ENCODE results near the gene DHPS. TPM values are rescaled to one million over a fixed set of nuclear protein-coding genes. Genes with fewer than 3 reads are reported as not detected.
"Not testable (repeated sequence)": the region's sequence is repeated elsewhere in the genome, so short reads cannot be mapped to it uniquely, and the experiment has no call there.

The DHPS gene
- 10 to 100 TPM; 52.4 to 97.1 (median 72.6) TPM for polyA plus RNA-seq (ENCODE audit: insufficient read length in 4 of 4)

DNA sequence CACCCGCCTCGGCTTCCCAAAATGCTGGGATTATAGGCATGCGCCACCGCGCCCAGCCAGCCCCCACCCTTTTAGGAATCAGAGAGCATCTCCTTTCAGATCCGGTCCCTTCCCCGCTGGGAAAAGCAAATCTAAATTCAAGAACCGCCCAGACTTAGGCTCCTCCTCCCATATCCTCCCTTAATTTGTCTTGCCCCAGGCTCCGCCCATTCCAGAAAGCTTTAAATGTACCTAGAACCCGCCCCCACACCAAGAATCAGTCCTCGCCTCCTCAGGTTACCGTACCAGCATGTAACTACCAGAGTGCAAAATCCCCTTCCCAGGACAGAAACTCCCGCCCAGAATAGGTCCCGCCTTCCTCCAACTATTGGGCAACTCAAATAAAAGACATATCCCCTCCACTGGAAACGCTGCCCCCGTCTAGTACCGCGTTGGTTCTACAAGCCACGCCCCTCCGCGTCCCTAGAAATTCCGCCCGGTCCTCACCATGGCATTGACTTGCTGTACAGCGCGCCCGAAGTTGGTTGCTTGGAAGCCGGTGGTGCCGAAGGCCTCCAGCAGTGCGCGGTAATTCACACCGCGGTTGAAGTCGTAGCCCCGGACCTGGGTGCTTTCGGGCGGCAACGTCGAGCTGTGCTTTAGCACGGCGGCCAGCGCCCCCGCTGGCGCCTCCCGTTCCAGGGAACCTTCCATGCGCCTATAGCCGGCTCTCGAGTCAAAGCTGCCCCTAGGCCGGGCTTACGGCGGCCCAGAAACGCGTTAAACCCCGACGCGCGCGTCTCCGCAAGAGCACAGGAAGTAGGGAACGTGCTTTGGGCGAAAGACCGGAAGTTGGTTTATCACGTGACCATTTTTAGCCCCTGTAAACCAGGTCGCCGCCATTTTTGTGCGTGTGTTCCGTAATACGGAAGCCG, at the start of gene DHPS:
Gene DHPS (minus strand): TSS at position 807 of the 914 bp plus-strand sequence. CDS start 114 bp downstream, at position 693.
- DNase-seq (ENCODE audit: low read depth in 4 of 4, low spot score in 3 of 4), result peak; percentile 91 to 96 (median 94)

DNA sequence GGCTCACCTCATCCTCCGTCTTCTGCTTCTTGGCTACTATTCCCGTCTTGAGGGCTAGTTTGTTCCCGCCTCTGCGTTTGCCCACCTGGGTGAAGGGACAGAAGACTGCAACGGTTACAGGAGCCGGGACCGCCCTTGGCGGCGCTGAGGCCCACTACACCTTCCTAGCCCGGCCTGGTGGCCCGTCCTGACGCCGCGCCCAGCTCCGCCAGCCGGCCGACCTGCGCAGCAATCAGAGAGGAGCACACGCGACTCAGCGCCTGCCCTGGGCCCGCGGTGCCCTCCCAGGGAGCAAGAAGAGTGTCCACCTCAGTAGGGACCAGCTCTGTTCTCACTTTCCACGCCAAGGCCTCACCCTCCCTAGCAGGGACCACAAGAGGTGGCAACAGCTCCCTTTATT, 49.7 kb upstream of the DHPS start:
- DNase-seq (ENCODE audit: low read depth in 4 of 4, low spot score in 3 of 4), result no peak

DNA sequence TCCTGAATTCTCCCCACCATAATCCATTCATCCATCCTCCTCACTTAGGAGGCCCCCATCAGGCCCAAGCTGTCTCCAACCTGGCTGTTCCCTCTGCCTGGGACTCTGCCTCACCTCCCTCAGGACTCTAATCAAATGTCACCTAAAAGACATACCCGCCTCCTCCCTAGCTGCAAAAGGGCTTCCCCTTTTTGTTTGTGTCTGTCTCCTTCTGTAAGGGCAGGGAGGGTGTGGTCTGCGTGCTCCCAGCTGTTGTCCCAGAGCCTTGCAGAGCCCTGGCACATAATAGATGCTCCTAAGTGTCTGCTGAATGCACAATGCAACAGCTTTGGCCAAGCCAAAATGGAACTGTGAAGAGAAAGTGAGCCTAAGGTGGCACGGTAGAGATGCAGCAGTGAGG, 48.4 kb upstream of the DHPS start:
- no peak for DNase-seq (ENCODE audit: low read depth in 4 of 4, low spot score in 3 of 4)

DNA sequence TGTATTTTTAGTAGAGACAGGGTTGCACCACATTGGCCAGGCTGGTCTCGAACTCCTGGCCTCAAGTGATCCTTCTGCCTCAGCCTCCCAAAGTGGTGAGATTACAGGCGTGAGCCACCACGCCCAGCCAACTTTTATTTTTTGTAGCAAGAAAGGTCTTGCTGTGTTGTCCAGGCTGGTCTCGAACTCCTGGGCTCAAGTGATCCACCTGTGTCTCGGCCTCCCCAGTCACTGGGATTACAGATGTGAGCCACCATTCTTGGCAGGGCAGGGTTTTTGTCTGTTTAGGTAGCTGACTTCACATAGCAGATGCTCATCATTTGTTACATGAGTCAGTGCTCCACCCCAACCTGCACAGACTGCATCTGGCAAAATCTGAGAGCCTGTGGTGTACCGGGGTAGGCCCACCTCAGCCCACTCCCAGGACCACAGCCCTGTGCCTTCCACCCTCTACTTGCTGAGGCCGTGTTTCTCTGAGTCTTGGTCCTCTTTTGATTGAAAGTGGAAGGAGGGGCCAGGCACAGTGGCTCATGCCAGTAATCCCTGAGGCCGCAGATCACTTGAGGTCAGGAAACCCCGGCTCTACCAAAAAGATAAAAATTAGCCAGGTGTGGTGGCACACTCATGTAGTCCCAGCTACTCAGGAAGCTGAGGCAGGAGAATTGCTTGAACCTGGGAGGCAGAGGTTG, 46.2 kb upstream of the DHPS start:
- no peak for DNase-seq (ENCODE audit: low read depth in 4 of 4, low spot score in 3 of 4)

DNA sequence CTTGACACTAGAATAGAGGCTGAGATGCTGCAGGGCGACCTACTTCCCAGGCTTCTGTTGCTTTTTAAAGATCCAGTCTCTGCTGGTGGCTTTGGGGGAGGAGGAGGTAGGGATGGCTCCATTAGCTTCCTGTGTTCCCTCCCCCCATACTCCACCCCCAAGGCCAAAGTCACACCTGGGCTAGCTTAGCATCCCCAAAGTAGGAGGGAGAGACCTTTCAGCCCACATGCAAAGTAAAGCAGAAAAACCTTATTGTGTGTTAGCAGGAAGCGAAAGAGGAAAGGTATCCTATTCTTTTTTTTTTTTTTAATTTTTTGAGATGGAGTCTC, 45.3 kb upstream of the DHPS start:
- no peak for DNase-seq (ENCODE audit: low read depth in 4 of 4, low spot score in 3 of 4)

DNA sequence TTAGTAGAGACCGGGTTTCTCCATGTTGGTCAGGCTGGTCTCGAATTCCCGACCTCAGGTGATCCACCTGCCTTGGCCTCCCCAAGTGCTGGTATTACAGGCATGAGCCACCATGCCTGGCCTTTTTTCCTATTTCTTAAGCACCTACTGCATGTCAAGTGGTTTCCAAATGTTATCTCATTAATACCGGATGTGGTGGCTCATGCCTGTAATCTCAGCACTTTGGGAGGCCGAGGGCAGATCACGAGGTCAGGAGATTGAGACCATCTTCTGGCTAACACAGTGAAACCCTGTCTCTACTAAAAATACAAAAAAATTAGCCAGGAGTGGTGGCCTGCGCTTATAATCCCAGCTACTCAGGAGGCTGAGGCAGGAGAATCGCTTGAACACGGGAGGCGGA, 43.9 kb upstream of the DHPS start:
- not testable (repeated sequence) for DNase-seq (ENCODE audit: low read depth in 4 of 4, low spot score in 3 of 4)

DNA sequence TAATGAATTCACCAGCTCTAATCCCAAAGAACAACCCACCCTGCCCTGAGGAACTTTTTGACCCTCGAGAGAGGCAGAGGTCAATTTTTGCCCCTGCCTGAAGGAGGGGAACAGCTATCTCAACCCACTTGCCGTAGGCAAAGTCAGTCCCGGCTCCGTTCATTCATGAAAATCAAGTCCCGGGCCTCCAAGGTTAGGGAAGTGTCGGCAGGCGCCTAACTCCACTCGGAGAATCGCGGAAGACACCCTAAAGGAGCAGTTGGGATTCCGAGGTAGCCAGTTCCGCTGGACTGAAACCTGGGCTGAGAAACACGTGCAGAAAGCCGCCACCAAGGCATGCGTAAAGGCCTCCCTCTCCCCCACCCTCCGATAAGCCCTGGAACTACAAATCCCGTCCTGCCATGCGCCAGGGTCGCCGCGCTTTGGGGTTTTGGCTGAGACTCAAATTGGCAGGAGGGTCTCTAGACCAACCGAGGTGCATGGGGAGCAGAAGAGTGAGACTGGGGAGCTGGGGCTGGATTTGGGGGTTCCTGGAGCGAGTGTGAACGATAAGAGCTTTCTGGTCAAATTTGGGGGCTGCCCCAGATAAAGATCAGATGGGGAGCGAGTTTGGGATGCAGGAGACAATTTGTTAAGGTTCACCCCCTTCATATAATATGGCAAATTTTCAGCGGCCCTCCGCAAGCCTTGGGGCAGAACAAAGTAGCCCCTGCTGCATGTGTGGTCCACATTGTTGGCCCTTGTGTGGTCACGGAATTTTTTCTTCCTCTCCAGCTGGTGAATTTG, 42.2 kb upstream of the DHPS start, which contains the start of gene TNPO2:
Gene TNPO2 (minus strand): TSS at position 292 of the 786 bp plus-strand sequence. CDS start 2,955 bp downstream, outside the sequence.
- DNase-seq (ENCODE audit: low read depth in 4 of 4, low spot score in 3 of 4), result peak in 1 of 4 donors; percentile 53

DNA sequence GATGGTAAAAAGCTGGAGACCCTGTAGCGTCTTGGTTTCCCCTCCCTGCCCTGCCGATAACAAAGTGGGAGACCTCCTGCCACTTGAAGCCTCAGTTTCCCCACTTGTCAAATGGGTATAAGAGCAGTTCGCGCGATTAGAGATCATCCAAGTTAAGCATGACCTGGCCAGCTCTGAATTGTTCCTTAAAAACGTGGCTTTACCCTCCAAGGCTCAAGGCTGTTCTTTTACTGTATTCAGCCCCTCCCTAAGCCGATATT, 41.6 kb upstream of the DHPS start:
- DNase-seq (ENCODE audit: low read depth in 4 of 4, low spot score in 3 of 4), result no peak

DNA sequence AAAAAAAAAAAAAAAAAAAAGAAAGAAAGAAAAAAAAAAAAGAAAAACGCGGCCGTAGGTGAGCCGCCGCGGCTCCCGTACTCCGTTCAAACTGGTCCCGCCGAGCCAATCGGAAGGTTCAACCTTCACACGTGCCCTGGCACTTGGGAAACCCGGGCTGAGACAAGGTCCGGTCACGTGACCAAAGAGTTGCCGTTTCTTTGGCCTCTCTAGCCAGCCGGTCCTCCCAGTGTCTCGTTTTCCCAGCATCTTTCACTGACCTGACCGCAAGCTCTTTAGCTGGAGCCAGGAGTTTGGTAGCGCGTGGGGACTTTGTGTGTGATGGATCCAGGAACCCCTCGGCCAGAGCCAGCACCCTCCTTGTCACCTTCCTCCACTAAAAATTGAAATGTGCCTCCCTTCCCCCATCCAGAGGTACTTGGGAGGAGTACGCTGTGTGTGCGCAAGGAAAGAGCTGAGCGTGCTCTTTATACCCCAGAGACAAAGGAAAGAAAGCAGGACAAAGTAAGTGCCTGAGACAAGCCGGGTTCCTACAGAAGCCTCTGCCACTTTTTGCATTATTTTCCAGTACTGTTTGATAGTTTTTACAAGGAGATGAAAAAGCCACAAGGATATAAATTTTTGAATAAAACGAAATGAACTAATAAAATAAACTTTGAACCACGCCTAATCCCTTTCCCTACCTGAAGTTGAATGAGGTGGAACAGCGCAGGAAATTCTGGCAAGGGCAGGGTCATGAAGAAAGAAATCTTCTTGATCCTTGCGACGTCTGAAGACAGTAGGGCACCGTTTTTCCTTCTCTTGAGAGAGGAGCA, 41.1 kb upstream of the DHPS start:
- DNase-seq (ENCODE audit: low read depth in 4 of 4, low spot score in 3 of 4), result peak; percentile 95 to 98 (median 97)

DNA sequence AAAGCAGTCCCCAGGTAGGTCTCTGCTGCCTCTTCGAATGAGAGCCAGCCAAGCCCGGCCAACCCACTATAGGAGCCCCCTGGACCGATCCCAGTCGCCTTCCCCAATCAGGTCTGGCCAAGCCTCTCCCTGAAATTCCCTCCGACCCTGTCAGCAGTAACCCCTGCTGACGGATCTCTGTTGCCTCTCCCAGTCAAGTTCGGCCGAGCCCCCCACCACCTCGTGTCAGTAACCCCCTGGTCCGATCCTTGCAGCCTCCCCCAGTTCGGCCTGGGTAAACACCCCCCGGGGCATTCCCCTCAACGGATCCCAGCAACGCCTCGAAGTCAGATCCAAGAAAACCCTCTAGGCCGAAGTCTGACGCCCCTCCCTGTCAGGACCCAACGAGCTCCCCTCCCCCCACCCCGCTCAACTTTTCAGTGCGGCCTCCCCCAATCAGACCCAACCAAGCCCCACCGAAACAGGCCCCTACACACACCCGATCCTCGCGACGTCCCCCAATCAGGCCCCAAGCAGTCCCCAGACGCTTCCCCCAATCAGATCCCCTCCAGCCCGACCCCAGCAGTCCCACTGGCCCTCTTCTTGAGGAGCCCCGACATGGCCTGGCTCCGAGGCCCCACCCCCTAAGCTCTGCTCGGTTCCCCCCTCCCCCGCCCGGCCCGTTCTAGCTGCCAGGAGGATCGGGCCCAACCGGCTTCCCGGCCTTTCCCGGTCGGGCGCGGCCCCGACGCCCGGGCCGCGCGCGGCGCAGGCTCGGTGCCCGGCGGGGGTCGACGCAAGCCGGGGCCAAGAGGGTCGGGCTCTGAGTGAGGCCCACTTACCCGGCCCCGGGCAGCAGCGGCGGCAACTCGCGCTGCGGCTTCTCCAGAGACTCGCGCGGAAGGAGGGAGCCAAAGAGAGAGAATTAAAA, 40.2 kb upstream of the DHPS start:
- DNase-seq (ENCODE audit: low read depth in 4 of 4, low spot score in 3 of 4), result peak in 1 of 4 donors; percentile 62

DNA sequence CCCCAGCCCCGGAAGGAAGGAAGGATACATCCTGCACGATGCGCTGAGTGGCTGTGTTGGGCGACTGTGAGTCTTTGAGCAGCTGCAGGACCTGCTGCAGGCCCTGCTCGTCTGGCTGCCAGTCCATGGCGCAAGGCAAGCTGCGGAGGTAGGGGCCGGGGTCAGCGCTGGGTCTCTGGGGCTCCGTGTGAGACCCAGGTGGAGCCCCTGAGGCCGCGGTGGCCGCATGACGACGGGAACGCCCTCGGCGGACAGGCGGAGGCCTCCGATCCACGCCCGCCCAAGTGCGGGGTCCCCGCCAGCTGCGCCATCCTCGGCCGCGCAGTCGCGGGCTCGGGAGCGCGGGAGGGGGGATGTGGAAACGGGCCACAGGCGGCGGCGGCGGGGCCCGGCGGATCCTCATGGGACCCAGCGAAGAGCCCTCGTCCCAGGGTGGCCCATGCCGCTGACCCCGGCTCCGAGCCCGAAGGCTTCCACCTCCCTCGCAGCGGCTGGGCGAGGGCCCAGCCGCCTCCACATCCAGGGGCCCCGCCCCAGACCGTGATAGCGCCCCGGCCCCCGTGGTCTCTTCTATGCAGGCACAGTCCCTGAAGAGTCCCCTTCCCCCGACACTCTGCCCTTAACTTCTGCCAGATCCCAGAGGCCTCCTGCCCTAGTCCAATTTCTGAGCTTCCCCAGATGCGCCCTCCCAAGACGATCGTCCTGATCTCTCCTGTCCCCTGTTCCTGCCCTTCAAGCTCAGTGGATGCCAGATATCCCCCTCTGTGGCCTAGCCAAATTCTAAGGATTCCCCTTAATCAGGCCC, 39.4 kb upstream of the DHPS start:
- no peak for DNase-seq (ENCODE audit: low read depth in 4 of 4, low spot score in 3 of 4)

DNA sequence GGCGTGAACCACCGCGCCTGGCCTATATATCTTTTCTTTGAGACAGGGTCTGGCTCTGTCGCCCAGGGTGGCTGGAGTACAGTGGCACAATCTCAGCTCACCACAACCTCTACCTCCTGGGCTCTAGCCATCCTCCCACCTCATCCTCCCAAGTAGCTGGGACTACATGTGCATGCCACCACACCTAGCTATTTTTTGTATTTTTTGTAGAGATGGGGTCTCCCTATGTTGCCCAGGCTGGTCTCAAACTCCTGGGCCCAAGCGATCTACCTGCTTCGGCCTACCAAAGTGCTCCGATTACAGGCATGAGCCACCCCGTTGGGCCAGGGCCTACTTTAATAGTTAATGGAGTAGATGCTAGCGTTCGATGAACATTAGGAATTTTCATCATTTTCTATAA, 38.6 kb upstream of the DHPS start:
- no peak for DNase-seq (ENCODE audit: low read depth in 4 of 4, low spot score in 3 of 4)

DNA sequence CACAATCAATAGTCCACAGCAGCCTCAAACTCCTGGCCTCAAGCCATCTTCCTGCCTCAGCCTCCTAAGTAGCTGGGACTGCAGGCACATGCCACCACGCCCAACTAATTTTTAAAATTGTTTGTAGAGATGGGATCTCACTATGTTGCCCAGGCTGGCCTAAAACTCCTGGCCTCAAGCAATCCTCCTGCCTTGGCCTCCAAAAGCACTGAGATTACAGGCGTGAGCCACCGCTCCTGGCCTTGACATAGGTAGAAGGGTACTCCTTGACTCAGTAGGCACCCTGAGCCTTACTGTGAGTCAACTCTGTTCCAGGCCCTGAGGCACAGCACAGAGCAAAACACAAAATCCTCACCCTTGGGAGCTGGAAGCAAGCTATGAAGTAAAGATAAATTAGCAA, 34.2 kb upstream of the DHPS start:
- no peak for DNase-seq (ENCODE audit: low read depth in 4 of 4, low spot score in 3 of 4)

DNA sequence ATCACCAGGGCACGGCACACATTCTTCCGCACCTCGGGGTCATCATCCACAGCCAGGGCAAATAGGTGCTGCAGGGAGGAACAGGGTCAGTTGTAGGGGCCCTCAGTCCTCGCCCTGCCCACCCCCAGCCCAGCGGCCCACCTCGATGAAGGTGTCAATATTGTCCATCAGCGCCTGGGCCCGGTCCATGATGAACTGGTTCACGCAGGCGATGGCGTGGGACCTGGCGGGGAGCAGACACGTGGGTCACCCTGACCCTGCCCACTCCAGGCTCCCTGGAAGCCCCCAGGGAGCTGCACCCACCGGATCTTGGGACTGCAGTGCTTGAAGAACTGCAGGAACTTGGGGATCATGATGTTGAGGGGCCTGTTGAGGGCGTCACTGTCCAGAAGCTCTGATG, 33.4 kb upstream of the DHPS start:
- DNase-seq (ENCODE audit: low read depth in 4 of 4, low spot score in 3 of 4), result no peak

DNA sequence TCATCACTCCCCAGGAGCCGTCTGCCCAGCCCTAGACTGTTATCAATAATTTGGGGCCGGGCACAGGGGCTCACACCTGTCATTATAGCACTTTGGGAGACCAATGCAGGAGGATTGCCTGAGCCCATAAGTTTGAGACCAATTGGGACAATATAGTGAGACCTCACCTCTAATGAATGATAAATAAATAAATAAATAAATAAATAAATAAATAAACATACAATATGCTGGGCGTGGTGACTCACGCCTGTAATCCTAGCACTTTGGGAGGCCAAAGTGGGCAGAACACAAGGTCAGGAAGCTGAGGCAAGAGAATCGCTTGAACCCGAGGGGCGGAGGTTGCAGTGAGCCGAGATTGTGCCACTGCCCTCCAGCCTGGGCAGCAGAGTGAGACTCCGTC, 31.6 kb upstream of the DHPS start:
- not testable (repeated sequence) for DNase-seq (ENCODE audit: low read depth in 4 of 4, low spot score in 3 of 4)

DNA sequence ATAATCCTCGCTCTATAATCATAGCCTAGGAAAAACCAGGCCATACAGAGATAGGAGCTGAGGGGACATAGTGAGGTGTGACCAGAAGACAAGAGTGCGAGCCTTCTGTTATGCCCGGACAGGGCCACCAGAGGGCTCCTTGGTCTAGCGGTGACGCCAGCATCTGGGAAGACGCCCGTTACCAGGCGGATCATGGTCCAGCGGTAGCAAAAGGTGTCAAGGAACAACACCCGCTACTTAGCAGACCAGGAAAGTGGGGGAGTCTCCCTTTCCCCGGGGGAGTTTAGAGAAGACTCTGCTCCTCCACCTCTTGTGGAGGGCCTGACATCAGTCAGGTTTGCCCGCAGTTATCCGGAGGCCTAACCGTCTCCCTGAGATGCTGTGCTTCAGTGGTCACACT, 30.4 kb upstream of the DHPS start:
- DNase-seq (ENCODE audit: low read depth in 4 of 4, low spot score in 3 of 4), result not testable (repeated sequence)

DNA sequence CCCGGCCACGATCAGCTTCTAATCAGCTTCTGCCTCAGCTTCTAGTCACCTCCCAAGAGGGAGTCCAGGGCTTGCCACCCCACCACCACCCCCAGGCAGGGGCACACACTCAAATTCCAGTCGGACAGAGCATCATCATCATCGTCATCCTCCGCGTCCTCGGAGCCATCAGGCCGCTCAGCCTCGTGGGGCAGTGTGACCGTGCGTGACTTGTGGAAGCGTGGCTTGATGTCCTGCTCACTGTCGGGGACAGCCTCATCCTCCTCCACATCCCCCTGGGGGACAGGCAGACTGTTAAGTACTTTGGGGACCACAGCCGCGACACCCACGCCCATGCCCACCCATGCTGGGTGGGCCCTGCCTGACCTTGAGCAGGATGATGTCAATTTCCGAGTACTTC, 29.5 kb upstream of the DHPS start:
- DNase-seq (ENCODE audit: low read depth in 4 of 4, low spot score in 3 of 4), result no peak

DNA sequence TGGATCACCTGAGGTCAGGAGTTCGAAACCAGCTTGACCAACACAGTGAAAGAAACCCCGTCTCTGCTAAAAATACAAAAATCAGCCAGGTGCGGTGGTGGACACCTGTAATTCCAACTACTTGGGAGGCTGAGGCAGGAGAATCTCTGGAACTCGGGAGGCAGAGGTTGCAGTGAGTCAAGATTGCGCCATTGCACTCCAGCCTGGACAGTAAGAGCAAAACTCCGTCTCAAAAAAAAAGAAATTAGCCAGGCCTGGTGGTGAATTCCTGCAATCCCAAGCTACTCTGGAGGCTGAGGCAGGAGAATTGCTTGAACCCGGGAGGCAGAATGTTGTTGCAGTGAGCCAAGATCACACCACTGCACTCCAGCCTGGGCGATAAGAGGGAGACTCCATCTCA, 27.0 kb upstream of the DHPS start:
- DNase-seq (ENCODE audit: low read depth in 4 of 4, low spot score in 3 of 4), result no peak

DNA sequence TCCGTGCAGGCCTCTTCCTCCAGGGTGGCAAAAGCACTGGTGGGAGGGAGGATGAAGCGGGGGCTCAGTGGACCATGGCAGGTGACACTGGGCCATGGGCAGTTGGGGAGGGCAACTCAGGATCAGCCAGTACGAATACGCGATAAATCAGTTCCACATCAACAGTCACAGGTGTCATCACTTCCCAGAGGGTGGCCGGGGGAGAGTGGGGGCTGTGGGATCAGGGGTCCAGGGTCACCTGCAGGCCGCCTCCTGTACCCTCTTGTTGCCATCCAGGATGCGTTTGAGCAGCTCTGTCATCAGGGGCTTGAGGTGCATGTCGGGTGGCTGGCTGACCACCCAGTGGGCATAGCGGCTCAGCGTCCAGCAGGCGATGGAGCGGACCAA, 24.6 kb upstream of the DHPS start:
- no peak for DNase-seq (ENCODE audit: low read depth in 4 of 4, low spot score in 3 of 4)

Measured in left renal pelvis (tissue), 4 donors.